ENCODE data around the gene UNC119. TPM values are rescaled to one million over a fixed set of nuclear protein-coding genes. Genes with fewer than 3 reads are reported as not detected.

UNC119 gene
- total and polyA plus RNA-seq, 2 of the 13 experiments (the other 11 are each of a cell fraction or from before 2014, with no cell fraction given), result 10.4 to 63.1 TPM

- TF ChIP-seq ZNF263 (CRISPR knock-in tag; IDR thresholded peaks at IDR 0.05) (no peak), NR2F6 (IDR thresholded peaks at IDR 0.05) (no peak), NR2F6 (CRISPR knock-in tag; IDR thresholded peaks at IDR 0.05) (no peak), RFX5 (IDR thresholded peaks at IDR 0.05; ENCODE audit: low read depth, low read length) (no peak), RXRA (CRISPR knock-in tag; IDR thresholded peaks at IDR 0.05) (0 out of 2 replicates have a peak, but pooled peaks have one; percentile 8), MTA1 (CRISPR knock-in tag; IDR thresholded peaks at IDR 0.05; ENCODE audit: borderline replicate concordance) (no peak), FOXJ3 (CRISPR knock-in tag; IDR thresholded peaks at IDR 0.05; ENCODE audit: borderline replicate concordance) (no peak), TCF7L2 (IDR thresholded peaks at IDR 0.05; ENCODE audit: low read depth, low read length) (no peak), NFIC (IDR thresholded peaks at IDR 0.05; ENCODE audit: low read length) (no peak), TRIM22 (IDR thresholded peaks at IDR 0.05) (no peak), LRRFIP1 (CRISPR knock-in tag; conservative IDR thresholded peaks at IDR 0.05) (no peak), RFXANK (CRISPR knock-in tag; IDR thresholded peaks at IDR 0.05) (no peak), AFF4 (CRISPR knock-in tag; IDR thresholded peaks at IDR 0.05) (no peak), WIZ (CRISPR knock-in tag; IDR thresholded peaks at IDR 0.05) (no peak), CREB1 (IDR thresholded peaks at IDR 0.05) (no peak), CREB1 (CRISPR knock-in tag; IDR thresholded peaks at IDR 0.05) (no peak), ZNF280B (CRISPR knock-in tag; IDR thresholded peaks at IDR 0.05; ENCODE audit: borderline replicate concordance) (peak; percentile 54; the same call in 1 of the 2 replicates), ZNF768 (CRISPR knock-in tag; IDR thresholded peaks at IDR 0.05) (peak; percentile 30; the same call in 1 of the 2 replicates), ZNF3 (CRISPR knock-in tag; IDR thresholded peaks at IDR 0.05) (no peak)
Observed at GRCh38 chr17:28570716-28571360, 18.4 kb upstream of the UNC119 start (continued).
